HCT116 (cell line): Measurements from ENCODE around the gene TNFRSF19. TPM values are rescaled to one million over a fixed set of nuclear protein-coding genes. Genes with fewer than 3 reads are reported as not detected.

Source experiments
- ATAC-seq: fragments of 200-7000 bp; cut with Tn5 transposase; 2 replicates; pipeline ENCODE4 v1.9.1; 2020; ENCODE audit warnings: mild to moderate bottlenecking, moderate library complexity
- BruUV-seq: library from RNA; stranded (reverse); fragments of 400-500 nt; replicated peaks from 2 replicates; lab custom pipeline; 2021; lab: Mats Ljungman, UMichigan
- CTCF ChIA-PET: fragments of 300-600 bp; sonication (Branson Sonifier 250); formaldehyde crosslinking; loops from one replicate; lab custom pipeline; 2021; ENCODE audit warnings: antibody characterized with exemption; lab: Charles Lee
- POLR2A ChIA-PET: fragments of 300-600, 350-600 bp; sonication (Branson Sonifier 250); formaldehyde crosslinking; loops from one replicate; lab custom pipeline; 2021; ENCODE audit warnings: antibody characterized with exemption; lab: Charles Lee
- RAD21 ChIA-PET, 2 experiments: fragments of 300-600 bp; sonication (Branson Sonifier 250); formaldehyde crosslinking; loops; one replicate each; lab custom pipeline; 2023; ENCODE audit warnings: low total read pairs in 2 of 2; ENCODE audit not compliant: uncharacterized antibody in 2 of 2, unreplicated experiment in 2 of 2, low non-redundant PET in 1 of 2; lab: Charles Lee
- DNase-seq: peaks from one replicate; pipeline ENCODE4 v3.0.0-alpha.2; 2010; ENCODE audit warnings: low read depth, low spot score
- H2AFZ ChIP-seq: fragments of 200-600 bp; shearing (Covaris generic), sonication (generic); 2 replicates; pipeline ENCODE4 v1.6.1; 2017; ENCODE audit warnings: low read depth, mixed run types, mixed read lengths, antibody characterized with exemption, low read length; ENCODE audit not compliant: poor library complexity, severe bottlenecking
- H3K27ac ChIP-seq: 2 replicates; pipeline ENCODE4 v1.5.1; 2012; ENCODE audit warnings: low read depth, low read length
- H3K27me3 ChIP-seq: fragments of 200-600 bp; sonication (generic); 2 replicates; pipeline ENCODE4 v1.6.1; 2016; ENCODE audit warnings: mixed run types, low read length, mixed read lengths; ENCODE audit not compliant: insufficient read depth
- H3K36me3 ChIP-seq, 2 experiments: fragments of 200-500 bp in 1 of 2; fragments of 200-600 bp in 1 of 2; sonication (Bioruptor generic) in 1 of 2; sonication (generic) in 1 of 2; 2 replicates each; pipeline versions ENCODE4 v1.5.1 to v1.6.1; 2014 to 2016; ENCODE audit warnings: low read length in 2 of 2, inconsistent platforms in 1 of 2, mixed read lengths in 1 of 2, mixed run types in 1 of 2; ENCODE audit not compliant: insufficient read depth in 2 of 2, control insufficient read depth in 1 of 2
- H3K4me1 ChIP-seq, 2 experiments: fragments of 200-600 bp in 1 of 2; sonication (generic) in 1 of 2; 2 replicates each; pipeline versions ENCODE4 v1.5.1 to v1.6.1; 2012 to 2017; ENCODE audit warnings: low read length in 2 of 2, inconsistent platforms in 1 of 2, mild to moderate bottlenecking in 1 of 2, mixed read lengths in 1 of 2, mixed run types in 1 of 2, moderate library complexity in 1 of 2; ENCODE audit not compliant: insufficient read depth in 2 of 2, control insufficient read depth in 1 of 2
- H3K4me2 ChIP-seq: fragments of 200-600 bp; sonication (generic); 2 replicates; pipeline ENCODE4 v1.6.1; 2017; ENCODE audit warnings: mixed run types, low read length, mixed read lengths
- H3K4me3 ChIP-seq, 2 experiments: fragments of 200-600 bp in 1 of 2; sonication (generic) in 1 of 2; replicated peaks in 1 of 2; 2 replicates each; pipeline ENCODE4 v1.5.1; 2011 to 2016; ENCODE audit warnings: low read length in 2 of 2, control low read depth in 1 of 2, low read depth in 1 of 2, mild to moderate bottlenecking in 1 of 2, mixed read lengths in 1 of 2, mixed run types in 1 of 2
- H3K79me2 ChIP-seq: fragments of 200-600 bp; sonication (generic); 2 replicates; pipeline ENCODE4 v1.6.1; 2017; ENCODE audit warnings: mild to moderate bottlenecking, mixed run types, low read length, moderate library complexity, mixed read lengths; ENCODE audit not compliant: insufficient read depth
- H3K9ac ChIP-seq: fragments of 200-600 bp; sonication (generic); 2 replicates; pipeline ENCODE4 v1.6.1; 2016; ENCODE audit warnings: low read length, mixed read lengths
- H3K9me2 ChIP-seq: fragments of 200-600 bp; sonication (generic), shearing (Covaris generic); 2 replicates; pipeline ENCODE4 v1.6.1; 2017; ENCODE audit warnings: mixed run types, mild to moderate bottlenecking, moderate library complexity; ENCODE audit not compliant: insufficient read depth
- H3K9me3 ChIP-seq, 2 experiments: fragments of 200-500 bp in 1 of 2; fragments of 200-600 bp in 1 of 2; sonication (Bioruptor generic) in 1 of 2; sonication (generic) in 1 of 2; 2 replicates each; pipeline ENCODE4 v1.6.1; 2014 to 2017; ENCODE audit warnings: low read length in 2 of 2, mixed read lengths in 2 of 2, inconsistent platforms in 1 of 2, low read depth in 1 of 2, mild to moderate bottlenecking in 1 of 2, mixed run types in 1 of 2, moderate library complexity in 1 of 2; ENCODE audit not compliant: control insufficient read depth in 1 of 2, insufficient read depth in 1 of 2
- H4K20me1 ChIP-seq: fragments of 200-600 bp; sonication (generic), shearing (Covaris generic); 2 replicates; pipeline ENCODE4 v1.6.1; 2017; ENCODE audit warnings: mixed run types, mild to moderate bottlenecking, moderate library complexity; ENCODE audit not compliant: insufficient read depth
- CBX3 ChIP-seq: IDR thresholded peaks from 2 replicates; pipeline ENCODE4 v1.6.1; 2012; ENCODE audit warnings: low read depth
- EGR1 ChIP-seq: IDR thresholded peaks from 2 replicates; pipeline ENCODE4 v1.6.1; 2012; ENCODE audit warnings: low read depth
- FOSL1 ChIP-seq: IDR thresholded peaks from 2 replicates; pipeline ENCODE4 v1.6.1; 2012; ENCODE audit warnings: low read depth
- POLR2A ChIP-seq: IDR thresholded peaks from 2 replicates; pipeline ENCODE4 v1.7.0; 2011; ENCODE audit warnings: borderline replicate concordance; ENCODE audit not compliant: insufficient read depth, insufficient read length; ENCODE audit errors: extremely low read depth
- REST ChIP-seq: IDR thresholded peaks from 2 replicates; pipeline ENCODE4 v1.6.1; 2012; ENCODE audit warnings: low read depth
- SRF ChIP-seq: IDR thresholded peaks from 2 replicates; pipeline ENCODE4 v1.6.1; 2012; ENCODE audit warnings: low read depth
- intact Hi-C: fragments of 100-400 bp; cut with micrococcal nuclease; formaldehyde crosslinking; loops from 2 replicates; pipeline ENCODE4 v1.10.0; 2022
- total RNA-seq: library from RNA; stranded (reverse); gene quantifications from one replicate; pipeline ENCODE4 v1.2.1, GENCODE V29; 2021; ENCODE audit not compliant: unreplicated experiment
- TF ChIP-seq, protein P1 (sequence below): IDR thresholded peaks from 2 replicates; pipeline ENCODE4 v1.6.1; 2012

The TNFRSF19 gene
- total RNA-seq, 1 experiment from 2014 or later = 1.1 TPM

GRCh38 chr13:23711355-23711754 lies 141.1 kb downstream of the TNFRSF19 start (continued):
- TF ChIP-seq REST (no peak), SRF (no peak), EGR1 (no peak), FOSL1 (no peak)

DNA sequence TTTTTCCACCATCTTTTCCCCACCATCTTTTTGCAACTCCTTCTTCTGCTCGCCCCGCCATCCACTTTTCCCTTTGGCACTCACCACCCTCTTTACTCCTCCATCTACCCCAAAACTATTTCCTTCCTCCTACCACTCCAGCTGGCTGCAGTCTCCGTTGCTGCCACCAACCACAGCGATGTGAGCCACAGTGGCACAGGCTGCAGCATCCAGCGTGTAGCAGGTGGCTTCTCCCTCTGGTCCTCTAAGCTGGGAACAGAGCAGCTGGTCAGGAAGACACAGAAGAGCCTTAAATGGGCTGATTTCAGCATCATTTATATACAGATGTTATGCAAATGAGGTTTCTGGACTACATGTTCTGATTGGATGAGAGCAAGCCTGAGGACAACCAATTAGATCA lies 144.5 kb downstream of the TNFRSF19 start:
- CTCF ChIA-PET = no interaction called here
- RAD21 ChIA-PET = no interaction called here
- Histone ChIP-seq H3K4me3 (no peak overlapping the region), H3K4me1 (no peaks in the 10 kb centered on the region), H3K9me2 (no peaks in the 10 kb centered on the region), H3K27ac (no peak overlapping the region), H3K9me3 (no peaks in the 10 kb centered on the region), H3K9ac (no peak overlapping the region), H4K20me1 (no peaks in the 10 kb centered on the region), H3K79me2 (no peaks in the 10 kb centered on the region), H3K4me2 (no peak overlapping the region), H3K36me3 (no peaks in the 10 kb centered on the region), H3K27me3 (0 out of 2 replicates have a peak, but pooled peaks cover 7% of the 10 kb centered on the region), H2AFZ (no peak overlapping the region)
- intact Hi-C loops = loop anchor here (5.0 kb wide), 2 partner anchors 158 to 173 kb away; partner anchors contain the start of gene MIPEP
- DNase-seq (no peak), ATAC-seq (no peak)
- POLR2A ChIA-PET = no interaction called here
- TF ChIP-seq, protein P1, sequence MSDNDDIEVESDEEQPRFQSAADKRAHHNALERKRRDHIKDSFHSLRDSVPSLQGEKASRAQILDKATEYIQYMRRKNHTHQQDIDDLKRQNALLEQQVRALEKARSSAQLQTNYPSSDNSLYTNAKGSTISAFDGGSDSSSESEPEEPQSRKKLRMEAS = no peak
- no peak for TF ChIP-seq FOSL1
- no peak for TF ChIP-seq EGR1
- no peak for TF ChIP-seq CBX3
- TF ChIP-seq POLR2A = no peak
- no peak for TF ChIP-seq SRF
- BruUV-seq = no TSS peak
